GM12878 (cell line): ENCODE measurements around the gene GPER1. TPM values are rescaled to one million over a fixed set of nuclear protein-coding genes. Genes with fewer than 3 reads are reported as not detected.
"Not testable (repeated sequence)": the region's sequence is repeated elsewhere in the genome, so short reads cannot be mapped to it uniquely, and the experiment has no call there.

Source experiments
- ATAC-seq: fragments of 200-7000 bp; cut with Tn5 transposase; 3 replicates; pipeline ENCODE4 v1.9.1; 2020; ENCODE audit warnings: mild to moderate bottlenecking, moderate library complexity
- BruUV-seq: library from RNA; stranded (reverse); fragments of 400-500 nt; replicated peaks from 2 replicates; lab custom pipeline; 2021; lab: Mats Ljungman, UMichigan
- CTCF ChIA-PET: fragments of 300-600 bp; sonication (Branson Sonifier 250); formaldehyde crosslinking; extraction: SDS; loops from one replicate; lab custom pipeline; 2021; ENCODE audit warnings: inconsistent platforms; lab: Yijun Ruan, JAX
- POLR2A ChIA-PET: fragments of 350-600 bp; formaldehyde crosslinking; extraction: SDS; loops from one replicate; lab custom pipeline; 2021; ENCODE audit warnings: inconsistent platforms; lab: Charles Lee
- RAD21 ChIA-PET: fragments of 300-600 bp; sonication (Branson Sonifier 250); formaldehyde crosslinking; loops from one replicate; lab custom pipeline; 2023; ENCODE audit warnings: antibody characterized with exemption; ENCODE audit not compliant: unreplicated experiment; lab: Charles Lee
- SMC1A ChIA-PET: fragments of 300-600 bp; sonication (Branson Sonifier 250); formaldehyde crosslinking; loops from one replicate; lab custom pipeline; 2023; ENCODE audit not compliant: unreplicated experiment, uncharacterized antibody; lab: Charles Lee
- DNase-seq: peaks from one replicate; pipeline ENCODE4 v3.0.0-alpha.2; 2011; ENCODE audit warnings: low read depth, low spot score
- FAIRE-seq: peaks from 3 replicates; lab custom pipeline; 2011; peaks lifted over from hg19 to GRCh38; lab: Jason Lieb, UNC
- H2AFZ ChIP-seq: 2 replicates; pipeline ENCODE4 v1.6.0; 2011; ENCODE audit warnings: low read depth, low read length, control low read depth; ENCODE audit not compliant: control insufficient read depth
- H3K27ac ChIP-seq: 2 replicates; pipeline ENCODE4 v1.5.1; 2011; ENCODE audit warnings: control low read depth; ENCODE audit not compliant: control insufficient read depth, insufficient read depth
- H3K27me3 ChIP-seq, 2 experiments: replicated peaks in 1 of 2; 2 replicates each; pipeline versions ENCODE4 v1.6.0 to v1.6.1; 2011; ENCODE audit warnings: low read length in 1 of 2; ENCODE audit not compliant: control insufficient read depth in 2 of 2, insufficient read depth in 2 of 2
- H3K36me3 ChIP-seq, 2 experiments: 2 replicates each; pipeline ENCODE4 v1.5.1; 2011; ENCODE audit warnings: low read length in 1 of 2; ENCODE audit not compliant: control insufficient read depth in 2 of 2, insufficient read depth in 2 of 2
- H3K4me1 ChIP-seq: 2 replicates; pipeline ENCODE4 v1.6.1; 2011; ENCODE audit warnings: mild to moderate bottlenecking, low read length, moderate library complexity, mixed read lengths; ENCODE audit not compliant: control insufficient read depth, insufficient read depth
- H3K4me2 ChIP-seq: 2 replicates; pipeline ENCODE4 v1.6.0; 2011; ENCODE audit warnings: control low read depth; ENCODE audit not compliant: control insufficient read depth, insufficient read depth
- H3K4me3 ChIP-seq: fragments of 200-600 bp; sonication (generic); 2 replicates; pipeline ENCODE4 v1.5.1; 2016
- H3K79me2 ChIP-seq: 2 replicates; pipeline ENCODE4 v1.6.0; 2011; ENCODE audit warnings: low read length; ENCODE audit not compliant: control insufficient read depth, insufficient read depth
- H3K9ac ChIP-seq: 2 replicates; pipeline ENCODE4 v1.8.0; 2011; ENCODE audit warnings: low read length, control low read depth, mixed read lengths; ENCODE audit not compliant: control insufficient read depth, insufficient read depth
- H3K9me3 ChIP-seq: replicated peaks from 3 replicates; pipeline ENCODE4 v1.5.1; 2011; ENCODE audit warnings: mild to moderate bottlenecking, low read length; ENCODE audit not compliant: control insufficient read depth, insufficient read depth
- H4K20me1 ChIP-seq: 2 replicates; pipeline ENCODE4 v1.6.0; 2011; ENCODE audit not compliant: control insufficient read depth, insufficient read depth
- CREB1 ChIP-seq: IDR thresholded peaks from 2 replicates; pipeline ENCODE4 v1.6.1; 2012; ENCODE audit warnings: low read depth, mild to moderate bottlenecking, inconsistent platforms
- CREM ChIP-seq: IDR thresholded peaks from 2 replicates; pipeline ENCODE4 v1.6.1; 2014; ENCODE audit warnings: antibody characterized with exemption, low read depth
- WGBS: methylation state at CpG from one replicate; pipeline ENCODE4 v1.1.6; 2016; ENCODE audit warnings: low lambda C conversion rate; ENCODE audit not compliant: insufficient replicate concordance, insufficient coverage; ENCODE audit errors: missing lambda C conversion rate; 5-methylcytosine and 5-hydroxymethylcytosine counted together
- in situ Hi-C: fragments of 300-500 bp; cut with MboI; formaldehyde crosslinking; loops from 9 replicates; pipeline ENCODE4 v1.14.3; 2018; ENCODE audit warnings: mixed read lengths
- intact Hi-C: fragments of 100-400 bp; cut with micrococcal nuclease; formaldehyde crosslinking; loops from one replicate; pipeline ENCODE4 v1.14.2; 2022; ENCODE audit not compliant: unreplicated experiment
- polyA plus RNA-seq, 11 experiments: library from polyadenylated mRNA; depleted of rRNA in 4 of 11; unstranded in 6 of 11; stranded (reverse) in 5 of 11; fragments of >200 nt; fragmentation: Nextera tagmentation in 4 of 11; fragmentation: Illumina TruSeq in 1 of 11; extraction: Ambion mirVana in 4 of 11; extraction: Trizol in 1 of 11; gene quantifications; 1 replicate in 1 of 11; 2 replicates in 10 of 11; pipeline versions ENCODE4 v1.2.1 to v1.2.3, GENCODE V29; 2011 to 2016; ENCODE audit warnings: inconsistent platforms in 2 of 11, missing spikeins in 2 of 11, low read depth in 1 of 11
- total RNA-seq, 4 experiments: library from RNA; depleted of rRNA in 3 of 4; stranded (reverse); fragments of >200 nt in 3 of 4; fragmentation: Illumina TruSeq in 1 of 4; extraction: Trizol in 1 of 4; gene quantifications; 2 replicates each; pipeline versions ENCODE4 v1.2.1 to v1.2.3, GENCODE V29; 2013 to 2021

Gene GPER1
- total and polyA plus RNA-seq, 10 of the 15 experiments (the other 5 are each of a cell fraction or from before 2014, with no cell fraction given): 0.03 to 6.5 (median 2.6) TPM

GRCh38 chr7:1115171-1116045, 27.5 kb downstream of the GPER1 start:
- H3K4me2 ChIP-seq, POLR2A ChIA-PET, H2AFZ ChIP-seq, ATAC-seq, intact Hi-C loops, H4K20me1 ChIP-seq, FAIRE-seq: not testable (repeated sequence)
- 96% methylated on average over 39 of the region's 44 CpGs for WGBS
- SMC1A ChIA-PET: interaction anchor here (0.6 kb wide), 1 partner anchor 10 kb away, joined by 3 read pairs; no protein-coding TSS in a partner anchor
- RAD21 ChIA-PET: interaction anchor here (0.7 kb wide), 1 partner anchor 33 kb away, joined by 3 read pairs; no protein-coding TSS in a partner anchor
- TF ChIP-seq CREM: 0 out of 2 replicates have a peak, but pooled peaks have one; percentile 43
- peak; percentile 45 for TF ChIP-seq CREB1
- TF ChIP-seq, all 136 proteins: peak for 2; not testable (repeated sequence) for 134
- CTCF ChIA-PET, DNase-seq, in situ Hi-C loops, H3K36me3 ChIP-seq, H3K4me1 ChIP-seq, H3K4me3 ChIP-seq, H3K27me3 ChIP-seq, H3K27ac ChIP-seq, BruUV-seq, H3K79me2 ChIP-seq, H3K9me3 ChIP-seq, H3K9ac ChIP-seq: not testable (repeated sequence)

DNA sequence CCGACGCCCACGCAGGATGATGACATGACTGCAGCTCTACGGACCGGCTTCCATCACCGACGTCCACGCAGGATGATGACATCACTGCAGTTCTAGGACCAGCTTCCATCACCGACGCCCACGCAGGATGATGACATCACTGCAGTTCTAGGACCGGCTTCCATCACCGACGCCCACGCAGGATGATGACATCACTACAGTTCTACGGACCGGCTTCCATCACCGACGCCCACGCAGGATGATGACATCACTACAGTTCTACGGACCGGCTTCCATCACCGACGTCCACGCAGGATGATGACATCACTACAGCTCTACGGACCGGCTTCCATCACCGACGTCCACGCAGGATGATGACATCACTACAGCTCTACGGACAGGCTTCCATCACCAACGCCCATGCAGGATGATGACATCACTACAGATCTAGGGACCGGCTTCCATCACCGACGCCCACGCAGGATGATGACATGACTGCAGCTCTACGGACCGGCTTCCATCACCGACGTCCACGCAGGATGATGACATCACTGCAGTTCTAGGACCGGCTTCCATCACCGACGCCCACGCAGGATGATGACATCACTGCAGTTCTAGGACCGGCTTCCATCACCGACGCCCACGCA, 28.6 kb downstream of the GPER1 start:
- H2AFZ ChIP-seq, POLR2A ChIA-PET, CTCF ChIA-PET, H3K79me2 ChIP-seq, H4K20me1 ChIP-seq, H3K4me2 ChIP-seq, H3K27me3 ChIP-seq, ATAC-seq, H3K9me3 ChIP-seq, H3K4me3 ChIP-seq, BruUV-seq, DNase-seq, RAD21 ChIA-PET, H3K9ac ChIP-seq, in situ Hi-C loops, SMC1A ChIA-PET, H3K27ac ChIP-seq, H3K36me3 ChIP-seq, intact Hi-C loops, FAIRE-seq, H3K4me1 ChIP-seq: not testable (repeated sequence)
- WGBS: 93% methylated on average over 29 of the region's 49 CpGs
